Globus pallidus (tissue), 1 donor: ENCODE measurements around the gene BNIP1.
"Not testable (repeated sequence)": the region's sequence is repeated elsewhere in the genome, so short reads cannot be mapped to it uniquely, and the experiment has no call there.

Source experiments
- DNase-seq: peaks from one replicate; pipeline ENCODE4 v3.0.0-alpha.2; 2015; ENCODE audit warnings: low spot score

BNIP1 gene, protein sequence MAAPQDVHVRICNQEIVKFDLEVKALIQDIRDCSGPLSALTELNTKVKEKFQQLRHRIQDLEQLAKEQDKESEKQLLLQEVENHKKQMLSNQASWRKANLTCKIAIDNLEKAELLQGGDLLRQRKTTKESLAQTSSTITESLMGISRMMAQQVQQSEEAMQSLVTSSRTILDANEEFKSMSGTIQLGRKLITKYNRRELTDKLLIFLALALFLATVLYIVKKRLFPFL

DNA sequence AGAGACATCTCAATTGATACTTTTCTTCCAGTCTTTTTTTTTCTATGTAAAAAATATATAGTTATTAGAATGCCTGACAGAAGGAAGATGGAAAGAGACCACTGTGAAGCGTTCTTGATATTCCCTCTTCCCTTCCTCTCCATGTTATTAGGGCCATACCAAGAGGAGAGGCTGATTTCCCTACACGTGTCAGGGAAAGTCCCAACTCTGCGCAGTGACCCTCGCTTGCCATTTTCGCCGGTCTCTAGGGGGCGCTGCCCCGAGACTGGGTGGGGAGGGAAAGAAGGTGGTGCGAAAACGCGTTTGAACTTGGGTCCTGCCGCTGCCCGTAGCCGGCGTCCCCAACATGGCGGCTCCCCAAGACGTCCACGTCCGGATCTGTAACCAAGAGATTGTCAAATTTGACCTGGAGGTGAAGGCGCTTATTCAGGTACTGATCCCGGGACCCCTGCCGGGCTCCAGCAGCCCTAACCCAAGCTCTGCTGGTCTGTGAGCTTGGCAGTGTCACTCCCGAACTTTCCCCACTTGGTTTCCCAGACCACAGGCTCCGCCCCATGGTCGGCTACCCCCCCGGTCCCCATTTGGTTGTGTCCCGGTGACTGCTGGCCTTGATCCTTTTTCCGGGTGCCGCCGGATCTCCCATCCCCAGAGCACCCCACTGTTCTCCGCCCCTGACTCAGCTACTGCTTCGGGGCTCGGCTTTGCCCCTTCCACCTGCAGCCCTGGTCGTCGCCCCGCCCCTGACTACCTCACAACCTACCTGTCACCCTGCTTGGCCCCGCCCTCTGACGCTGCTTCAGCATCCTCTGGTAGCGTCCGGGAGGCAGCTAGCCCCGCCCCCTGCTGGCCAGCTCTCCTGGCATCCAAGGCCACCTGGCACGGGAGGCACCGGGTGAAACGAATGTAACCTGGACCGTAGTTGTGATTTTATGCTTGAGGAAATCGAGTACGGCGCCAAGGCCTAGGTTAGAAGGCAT, at the start of gene BNIP1:
TSS of gene BNIP1 (plus strand) at position 332 of the 977 bp plus-strand sequence. CDS start at position 347, 15 bp downstream.
- peak; percentile 89 for DNase-seq

DNA sequence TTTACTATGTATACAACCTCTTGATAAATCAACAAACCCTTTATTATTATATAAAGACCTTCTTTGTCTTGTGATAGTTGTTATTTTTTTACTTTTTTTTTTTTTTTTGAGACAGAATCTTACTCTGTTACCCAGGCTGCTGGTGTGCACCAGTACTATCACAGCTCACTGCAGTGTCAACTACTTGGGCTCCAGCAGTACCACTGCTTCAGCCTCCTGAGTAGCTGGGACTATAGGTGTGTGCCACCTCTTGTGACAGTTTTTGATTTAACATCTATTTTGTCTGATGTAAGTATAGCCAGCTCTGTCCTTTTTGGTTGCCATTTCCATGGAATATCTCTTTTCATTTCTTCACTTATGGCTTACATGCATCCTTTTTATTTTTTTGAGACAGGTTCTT, 45.5 kb upstream of the BNIP1 start:
- DNase-seq: no peak

DNA sequence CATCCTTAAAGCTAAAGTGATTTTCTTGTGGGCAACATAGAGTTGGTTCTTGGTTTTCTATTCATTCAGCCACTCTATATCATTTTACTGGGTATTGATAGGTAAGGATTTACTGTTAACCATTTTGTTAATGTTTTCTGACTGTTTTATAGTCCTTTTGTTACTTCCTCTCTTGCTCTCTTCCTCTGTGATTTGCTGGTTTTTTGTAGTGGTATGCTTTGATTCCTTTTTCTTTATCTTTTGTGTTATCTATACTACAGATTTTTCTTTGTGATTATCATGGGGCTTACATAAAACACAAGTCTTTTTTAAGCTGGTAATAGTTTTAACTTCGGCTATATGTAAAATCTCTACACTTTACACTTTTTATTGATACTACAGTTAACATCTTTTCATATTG, 44.9 kb upstream of the BNIP1 start:
- no peak for DNase-seq

DNA sequence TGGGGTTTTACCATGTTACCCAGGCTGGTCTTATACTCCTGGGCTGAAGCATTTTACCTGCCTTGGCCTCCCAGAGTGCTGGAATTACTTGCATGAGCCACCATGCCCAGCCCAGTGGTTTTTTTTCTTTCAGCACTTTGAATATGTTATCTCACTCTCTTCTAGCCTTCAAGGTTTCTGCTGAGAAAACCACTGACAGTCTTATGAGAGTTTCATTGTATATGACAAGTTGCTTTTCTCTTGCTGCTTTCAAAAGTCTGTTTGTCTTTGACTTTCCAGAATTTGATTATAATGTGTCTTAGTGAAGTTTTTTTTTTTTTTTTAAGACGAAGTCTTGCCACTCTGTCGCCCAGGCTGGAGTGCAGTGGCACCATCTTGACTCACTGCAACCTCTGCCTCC, 43.1 kb upstream of the BNIP1 start:
- DNase-seq: no peak

DNA sequence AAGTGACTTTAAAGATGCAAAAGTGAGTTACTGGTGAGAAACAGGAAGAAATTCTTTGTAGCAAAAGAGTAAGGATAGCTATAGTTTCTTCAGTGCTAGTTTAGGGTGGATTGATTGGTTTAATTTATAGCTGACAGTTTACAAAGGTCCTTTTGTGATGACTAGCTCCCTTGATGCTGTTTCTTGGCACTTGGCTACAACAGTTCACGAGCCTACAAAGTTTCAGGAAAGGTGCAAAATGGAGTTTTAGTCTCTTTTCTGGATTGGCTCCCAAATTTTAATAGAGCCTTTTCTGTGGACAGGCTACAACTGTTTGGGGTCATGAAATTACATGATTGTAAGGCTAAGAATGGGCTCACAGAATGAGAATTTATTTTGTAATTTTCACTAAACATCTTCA, 40.9 kb upstream of the BNIP1 start:
- DNase-seq: peak; percentile 21

DNA sequence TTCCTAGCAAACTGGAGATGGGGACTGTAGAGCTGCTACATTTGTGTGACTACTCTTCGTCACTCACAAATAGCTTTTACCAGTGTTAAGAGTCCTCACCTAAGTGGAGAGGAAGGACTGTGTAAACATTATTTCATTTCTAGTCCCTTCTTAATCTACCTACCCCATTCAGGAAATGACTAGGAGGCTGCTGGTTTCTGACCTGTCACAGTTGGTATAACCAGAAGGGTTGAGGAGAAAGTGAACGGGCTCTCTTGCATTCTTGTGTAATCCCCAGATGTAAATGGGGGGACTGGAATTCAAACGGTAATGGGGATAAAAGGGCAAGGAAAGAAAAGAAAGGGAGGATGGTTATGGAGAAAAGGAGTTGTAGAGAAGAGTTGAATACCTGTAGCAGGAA, 35.4 kb upstream of the BNIP1 start:
- DNase-seq: no peak

DNA sequence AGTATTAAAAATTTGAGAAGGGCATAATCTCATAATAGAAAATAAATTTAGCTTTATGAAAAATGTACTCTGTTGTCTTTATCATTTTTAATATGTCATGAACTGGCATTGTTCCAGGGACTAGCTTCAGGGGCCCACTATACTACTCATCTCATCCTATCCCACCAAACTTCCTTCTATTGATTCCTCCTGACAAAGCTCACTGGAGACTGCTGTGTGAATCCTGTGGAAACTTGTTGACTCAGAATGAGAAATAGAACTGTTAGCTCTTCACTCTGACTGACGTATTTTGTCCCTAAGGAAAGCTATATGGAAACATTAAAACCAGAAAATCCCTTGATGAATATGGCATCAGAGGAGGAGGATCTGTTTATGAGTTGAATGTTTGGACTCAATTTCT, 29.8 kb upstream of the BNIP1 start:
- no peak for DNase-seq

DNA sequence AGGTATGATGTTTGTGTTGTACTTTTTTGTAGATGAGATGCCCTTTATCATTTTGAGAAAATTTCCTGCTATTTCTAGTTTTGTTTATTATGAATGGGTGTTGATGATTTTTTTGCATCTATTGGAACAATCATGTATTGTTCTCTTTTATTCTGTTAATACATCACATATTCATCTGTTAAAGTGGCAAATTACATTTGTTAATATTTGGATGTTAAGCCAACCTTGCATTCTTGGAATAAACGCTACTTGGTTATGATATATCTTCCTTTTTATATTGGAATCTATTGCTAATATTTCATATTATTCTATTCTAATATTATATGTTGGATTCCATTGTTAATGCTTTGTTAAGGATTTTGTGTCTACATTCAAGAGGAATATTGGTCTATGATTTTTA, 24.6 kb upstream of the BNIP1 start:
- DNase-seq: no peak

DNA sequence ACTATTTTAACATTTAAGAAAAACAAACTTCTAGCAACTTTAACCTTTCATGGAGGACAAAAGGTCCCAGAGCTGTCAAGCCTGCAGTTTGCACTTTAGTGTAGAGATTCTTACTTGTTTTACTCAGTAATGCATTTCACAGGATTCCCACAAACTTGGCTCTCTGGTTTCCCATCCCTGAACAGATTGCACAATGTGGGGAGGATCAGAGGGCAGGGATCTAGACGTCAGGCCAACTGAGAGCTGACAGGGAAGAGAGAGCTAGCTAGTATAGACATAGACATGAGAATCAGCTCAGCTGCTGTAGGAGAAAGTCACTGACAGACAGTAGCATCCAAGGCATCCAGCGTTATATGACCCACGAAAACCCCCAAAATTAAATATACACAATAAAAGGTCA, 20.9 kb upstream of the BNIP1 start:
- DNase-seq: no peak

DNA sequence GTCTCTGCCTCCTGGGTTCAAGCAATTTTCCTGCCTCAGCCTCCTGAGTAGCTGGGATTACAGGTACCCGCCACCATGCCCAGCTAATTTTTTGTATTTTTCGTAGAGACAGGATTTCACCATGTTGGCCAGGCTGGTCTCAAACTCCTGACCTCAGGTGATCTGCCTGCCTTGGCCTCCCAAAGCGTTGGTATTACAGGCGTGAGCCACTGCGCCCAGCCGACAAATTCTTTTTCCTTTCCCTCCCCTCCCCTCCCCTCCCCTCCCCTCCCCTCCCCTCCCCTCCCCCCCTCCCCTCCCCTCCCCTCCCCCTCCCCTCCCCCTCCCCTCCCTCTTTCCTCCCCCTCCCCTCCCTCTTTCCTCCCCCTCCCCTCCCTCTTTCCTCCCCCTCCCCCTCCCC, 12.2 kb upstream of the BNIP1 start:
- not testable (repeated sequence) for DNase-seq

DNA sequence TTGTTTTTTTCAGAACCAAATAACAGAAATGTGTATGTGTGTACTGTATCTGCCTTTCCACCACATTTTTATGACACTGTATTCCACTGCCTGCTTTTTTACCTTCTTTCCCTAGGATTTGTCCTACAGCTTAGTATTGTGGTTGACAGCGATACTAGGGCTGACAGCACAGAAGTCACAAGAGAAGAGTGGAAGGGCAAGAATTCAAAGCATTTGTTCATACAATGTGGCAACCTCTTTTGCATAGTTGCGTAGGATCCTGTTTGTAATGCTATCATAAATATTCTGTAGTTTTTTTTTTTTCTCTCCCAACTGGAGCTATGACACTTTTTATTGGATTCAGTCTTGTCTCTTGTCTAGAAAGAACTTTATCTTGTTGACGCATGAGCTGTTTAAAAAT, 5.6 kb upstream of the BNIP1 start:
- DNase-seq: no peak

DNA sequence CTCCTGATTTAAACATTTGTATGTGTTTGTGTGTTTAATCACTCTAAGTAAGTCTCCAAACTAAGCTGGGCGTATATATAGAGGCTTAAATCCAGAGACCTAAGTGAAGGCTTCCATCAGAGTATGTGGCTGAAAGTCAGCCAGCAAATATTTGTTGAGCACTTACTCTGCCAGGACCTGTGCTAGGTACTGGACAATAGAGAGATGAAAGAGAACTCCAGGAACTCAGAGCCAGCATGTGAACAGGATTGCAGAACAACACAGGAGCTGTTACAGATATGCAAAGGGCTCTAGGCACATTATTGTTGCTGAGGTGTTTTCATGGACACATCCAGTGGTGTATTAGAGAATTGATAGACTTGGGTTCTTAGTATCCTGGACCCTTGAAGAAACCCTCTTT, 4.7 kb upstream of the BNIP1 start:
- DNase-seq: no peak

DNA sequence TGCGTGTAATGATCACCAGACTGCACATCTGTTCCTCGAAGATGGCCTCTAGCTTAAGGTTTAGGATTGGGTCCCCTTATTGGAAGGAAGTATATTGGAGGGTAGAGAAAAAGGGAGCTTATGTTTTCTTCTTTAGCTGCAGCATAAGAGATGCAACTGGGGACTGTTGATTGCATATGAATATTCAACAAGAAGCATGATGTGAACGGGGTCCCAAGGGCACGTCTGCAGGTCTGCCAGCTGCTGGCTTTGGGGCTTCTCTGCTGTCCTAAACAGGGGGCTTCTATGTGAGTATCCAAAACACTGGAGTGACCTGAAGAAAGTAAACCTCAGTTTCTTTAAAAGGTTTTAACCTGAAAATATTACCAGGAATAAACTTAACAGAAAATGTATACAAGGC, 3.6 kb upstream of the BNIP1 start:
- DNase-seq: no peak

DNA sequence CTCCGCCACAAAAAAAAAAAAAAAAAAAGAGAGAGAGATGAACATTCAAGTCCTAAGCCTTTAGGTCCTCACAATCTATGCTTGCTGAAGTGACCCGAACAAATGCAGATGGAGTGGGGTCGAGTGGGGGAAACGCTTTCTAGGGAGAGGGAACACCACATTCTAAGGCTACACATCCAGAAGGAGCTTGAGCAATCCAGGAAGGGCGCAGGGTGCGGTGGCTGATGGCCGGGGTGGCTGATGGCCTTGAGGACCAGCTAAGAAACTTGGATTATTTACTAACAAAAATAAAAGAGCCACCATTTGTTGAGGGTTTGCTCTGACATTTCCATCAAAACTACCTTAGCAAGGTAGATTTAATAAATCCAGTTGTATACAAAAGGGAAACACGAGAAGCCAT, 764 bp upstream of the BNIP1 start:
- no peak for DNase-seq

DNA sequence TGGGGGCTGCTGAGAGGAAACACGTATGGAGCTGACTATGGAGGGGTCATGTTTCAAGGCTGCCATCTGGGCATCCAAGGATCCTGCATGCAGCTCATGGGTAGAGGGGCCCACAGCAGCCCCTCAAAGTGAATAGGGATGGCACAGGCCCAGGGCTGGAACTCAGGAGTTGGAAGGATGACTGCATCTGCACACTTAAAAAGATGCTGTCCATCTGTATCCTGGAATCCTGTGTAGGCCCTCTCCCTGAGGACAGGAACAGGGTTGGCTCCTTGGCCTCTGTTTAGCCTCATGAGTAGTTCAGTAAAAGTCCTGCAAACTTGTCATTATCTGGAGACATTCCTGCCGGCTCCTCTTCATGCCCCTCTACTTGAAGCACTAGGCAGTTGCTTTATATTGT, 4.0 kb downstream of the BNIP1 start:
- no peak for DNase-seq

DNA sequence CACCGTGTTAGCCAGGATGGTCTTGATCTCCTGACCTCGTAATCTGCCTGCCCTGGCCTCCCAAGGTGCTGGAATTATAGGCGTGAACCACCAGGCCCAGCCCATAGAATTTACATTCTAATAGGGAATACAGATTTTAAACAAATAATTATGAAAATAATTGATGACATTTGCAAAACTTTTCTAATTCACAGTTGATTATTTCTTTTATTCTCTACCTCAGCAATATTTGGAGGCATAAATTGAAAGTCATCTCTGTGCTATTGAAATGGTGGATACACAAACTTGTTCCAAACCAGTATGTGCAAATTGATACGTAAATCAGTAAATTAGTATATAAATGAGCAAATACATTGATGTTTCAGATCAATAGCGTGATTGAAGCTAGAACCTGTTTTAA, 8.2 kb downstream of the BNIP1 start:
- DNase-seq: no peak

DNA sequence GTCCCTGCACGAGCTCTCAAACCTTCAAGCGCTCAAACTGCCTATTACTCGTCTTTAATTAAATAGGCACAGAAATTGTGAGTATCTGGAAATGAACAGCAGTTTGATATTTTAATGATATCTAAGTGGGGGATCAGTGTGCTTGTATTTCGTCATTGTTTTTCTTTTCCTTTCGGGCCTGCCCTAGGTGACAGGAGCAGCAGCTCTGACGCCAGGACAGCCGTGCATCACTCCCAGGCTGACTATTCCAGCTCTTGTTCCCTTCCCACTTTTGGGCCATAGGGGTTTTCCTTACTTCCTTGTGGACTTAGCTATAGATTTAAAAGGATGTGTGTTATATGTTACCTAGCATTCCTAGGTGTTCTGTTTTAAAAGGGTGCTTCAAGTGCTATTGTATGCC, 9.5 kb downstream of the BNIP1 start:
- no peak for DNase-seq

DNA sequence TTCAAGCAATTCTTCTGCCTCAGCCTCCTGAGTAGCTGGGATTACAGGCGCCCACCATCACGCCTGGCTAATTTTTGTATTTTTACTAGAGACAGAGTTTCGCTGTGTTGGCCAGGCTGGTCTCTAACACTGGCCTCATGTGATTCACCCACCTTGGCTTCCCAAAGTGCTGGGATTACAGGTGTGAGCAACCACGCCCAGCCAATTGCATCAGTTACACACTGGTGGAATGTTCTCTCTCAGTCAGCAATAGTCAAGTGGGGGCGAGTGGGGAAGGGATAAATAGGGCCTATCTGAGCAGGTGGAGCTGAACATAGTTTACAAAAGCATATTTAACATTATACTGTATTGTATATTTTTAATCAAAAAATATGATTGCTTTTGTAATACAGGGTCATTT, 10.3 kb downstream of the BNIP1 start:
- DNase-seq: not testable (repeated sequence)

DNA sequence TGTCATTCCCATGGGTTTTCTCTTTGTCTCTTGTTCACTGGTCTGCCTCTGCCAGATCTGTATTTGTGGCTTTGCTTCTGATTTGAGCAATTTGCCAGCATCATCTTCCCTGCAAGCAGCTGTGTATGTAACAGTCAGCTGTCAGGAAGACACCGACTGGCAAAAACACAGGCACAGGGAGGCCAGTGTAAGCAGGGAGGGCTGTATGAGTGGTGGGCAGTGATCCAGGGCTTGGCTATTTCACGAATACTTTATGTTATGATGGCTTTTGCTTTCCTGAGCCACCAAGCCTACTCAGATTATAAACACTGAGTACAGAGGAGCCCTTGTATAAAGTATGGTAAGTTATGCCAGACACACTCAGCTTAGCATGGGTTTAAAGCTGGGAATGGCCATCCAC, 11.6 kb downstream of the BNIP1 start:
- DNase-seq: peak; percentile 74

DNA sequence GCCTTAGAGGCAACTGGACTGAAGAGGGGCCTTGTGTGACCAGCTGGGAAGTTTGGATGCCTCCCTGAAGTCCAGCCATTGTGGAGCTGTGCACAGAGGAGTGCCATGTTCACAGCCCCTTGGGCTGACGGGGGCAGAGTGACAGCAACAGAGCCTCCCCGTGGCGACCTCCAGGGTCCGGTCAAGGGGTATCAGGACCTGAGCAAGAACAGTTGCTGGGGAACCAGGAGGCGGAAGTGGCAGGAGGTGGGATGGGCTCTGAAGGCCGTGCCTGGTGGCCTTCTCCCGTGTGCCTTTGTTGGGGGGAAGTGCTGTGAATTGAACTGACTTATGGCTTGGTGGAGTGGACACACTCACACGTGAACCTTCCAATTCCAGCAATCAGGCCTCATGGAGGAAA, 14.0 kb downstream of the BNIP1 start:
- DNase-seq: no peak

DNA sequence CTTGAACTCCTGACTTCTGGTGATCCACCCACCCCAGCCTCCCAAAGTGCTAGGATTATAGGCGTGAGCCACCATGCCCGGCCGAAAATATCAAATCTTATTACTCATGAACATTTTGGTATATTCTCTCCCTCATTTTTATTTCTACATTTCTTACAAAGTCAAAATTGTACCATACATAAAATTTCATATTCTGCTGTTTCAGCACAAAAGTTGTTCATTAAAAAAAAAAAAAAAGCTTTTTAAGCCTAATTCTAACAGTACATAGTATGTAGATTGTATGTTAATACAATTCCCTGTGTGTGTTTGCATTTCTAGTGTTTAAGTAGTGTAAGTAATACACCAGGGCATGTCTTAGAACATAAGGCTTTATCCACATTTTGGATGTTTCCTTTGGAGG, 14.9 kb downstream of the BNIP1 start:
- no peak for DNase-seq

DNA sequence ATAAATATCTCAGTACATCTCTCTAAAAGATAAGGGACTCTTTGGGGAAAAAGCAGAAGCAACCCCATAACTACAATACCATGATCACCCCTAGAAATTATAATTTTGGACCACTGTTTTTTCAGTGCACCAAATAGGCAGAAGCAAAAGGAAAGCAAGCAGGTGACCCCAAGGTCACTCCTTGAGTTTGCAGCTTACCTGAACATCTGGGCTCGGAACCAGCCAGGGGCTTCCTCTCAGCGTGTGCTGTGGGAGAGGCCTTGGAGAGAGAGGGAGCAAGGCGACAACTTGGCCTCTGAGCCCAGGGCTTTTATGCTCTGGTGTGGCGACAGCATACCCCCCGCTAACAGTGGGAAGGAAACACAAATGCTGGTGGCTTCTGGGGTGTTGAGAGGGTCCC, 16.8 kb downstream of the BNIP1 start:
- DNase-seq: no peak

DNA sequence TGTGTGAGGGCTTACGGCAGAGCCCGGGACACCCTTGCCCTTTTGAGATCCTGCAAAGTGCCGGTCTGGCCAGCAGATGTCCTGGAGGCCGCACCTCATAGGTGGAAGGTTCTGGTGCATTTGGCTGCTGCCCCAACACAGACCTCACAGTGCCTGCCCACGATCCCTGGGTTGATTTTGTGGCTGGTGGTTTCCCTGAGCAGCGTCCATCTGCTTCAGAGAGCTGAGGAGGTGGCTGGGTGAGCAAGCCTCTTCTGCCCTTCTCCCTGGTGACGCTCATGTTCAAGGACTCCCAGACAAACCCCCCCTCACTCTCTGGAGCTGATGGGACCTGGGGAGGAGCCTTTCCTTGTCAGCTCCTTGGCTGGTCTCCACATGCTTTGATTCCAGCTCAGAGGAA, 18.9 kb downstream of the BNIP1 start:
- DNase-seq: no peak
